Endodermal cell (in vitro differentiated cells): ENCODE data around the gene ERFL. TPM values are rescaled to one million over a fixed set of nuclear protein-coding genes. Genes with fewer than 3 reads are reported as not detected.

Experiments
- DNase-seq: peaks from one replicate; pipeline ENCODE4 v3.0.0-alpha.2; 2017
- H3K27ac ChIP-seq: 2 replicates; pipeline ENCODE4 v1.5.1; 2013; ENCODE audit warnings: mild to moderate bottlenecking, low read depth, low read length, moderate library complexity
- H3K27me3 ChIP-seq: 2 replicates; pipeline ENCODE4 v1.6.1; 2013; ENCODE audit warnings: mild to moderate bottlenecking, low read length, moderate library complexity; ENCODE audit not compliant: insufficient read depth, control insufficient read depth, poor library complexity, severe bottlenecking
- H3K36me3 ChIP-seq: 2 replicates; pipeline ENCODE4 v1.7.0; 2013; ENCODE audit warnings: mild to moderate bottlenecking, low read length, moderate library complexity; ENCODE audit not compliant: control insufficient read depth, insufficient read depth
- H3K4me1 ChIP-seq: one replicate; pipeline ENCODE4 v1.7.0; 2013; ENCODE audit warnings: low read length; ENCODE audit not compliant: control insufficient read depth, insufficient read depth
- H3K4me3 ChIP-seq: 2 replicates; pipeline ENCODE4 v1.5.1; 2013; ENCODE audit warnings: mild to moderate bottlenecking, low read length, moderate library complexity
- H3K9ac ChIP-seq: 2 replicates; pipeline ENCODE4 v1.6.1; 2013; ENCODE audit warnings: mild to moderate bottlenecking, low read length, moderate library complexity; ENCODE audit not compliant: poor library complexity, severe bottlenecking; ENCODE audit errors: extremely low read depth
- H3K9me3 ChIP-seq: 2 replicates; pipeline ENCODE4 v1.6.1; 2013; ENCODE audit warnings: mild to moderate bottlenecking, low read length, moderate library complexity; ENCODE audit not compliant: control insufficient read depth
- H3K27ac Mint-ChIP-seq: 2 replicates; pipeline ENCODE4 v1.8.0; 2020; ENCODE audit warnings: mixed read lengths
- H3K27me3 Mint-ChIP-seq: 2 replicates; pipeline ENCODE4 v1.8.0; 2021; ENCODE audit warnings: mild to moderate bottlenecking, mixed read lengths; ENCODE audit not compliant: insufficient read depth
- H3K36me3 Mint-ChIP-seq: 2 replicates; pipeline ENCODE4 v1.8.0; 2020; ENCODE audit warnings: low read depth, mixed read lengths
- H3K4me1 Mint-ChIP-seq: 2 replicates; pipeline ENCODE4 v1.8.0; 2020; ENCODE audit warnings: mixed read lengths
- H3K4me3 Mint-ChIP-seq: 2 replicates; pipeline ENCODE4 v1.8.0; 2020; ENCODE audit warnings: mild to moderate bottlenecking, moderate library complexity, mixed read lengths
- H3K9me3 Mint-ChIP-seq: 2 replicates; pipeline ENCODE4 v1.8.0; 2020; ENCODE audit warnings: mild to moderate bottlenecking, mixed read lengths
- CTCF ChIP-seq: fragments of 200-600 bp; sonication (generic); conservative IDR thresholded peaks from 2 replicates; pipeline ENCODE4 v1.5.0; 2021; ENCODE audit warnings: antibody characterized with exemption, mild to moderate bottlenecking
- WGBS, 2 experiments: methylation state at CpG; one replicate each; pipeline versions ENCODE4 v1.1.5 to v1.1.7; 2013; ENCODE audit warnings: missing lambda C conversion rate in 2 of 2, mixed read lengths in 1 of 2; ENCODE audit not compliant: insufficient coverage in 1 of 2, insufficient read length in 1 of 2; 5-methylcytosine and 5-hydroxymethylcytosine counted together
- total RNA-seq, 2 donors: library from RNA; stranded (reverse); fragmentation: NEBNext Ultra II Directional in 1 of 2; extraction: Animal tissue kit (Norgen Biotek cat#: 25700) in 1 of 2; gene quantifications; 2 replicates in 1 of 2; 3 replicates in 1 of 2; pipeline ENCODE4 v1.2.1, GENCODE V29; 2021

The ERFL gene
- total RNA-seq, 2 donors from 2014 or later: 0.13 to 0.53 TPM

GRCh38 chr19:41936961-41937360 is 8.7 kb upstream of the ERFL start:
- no peaks in the 10 kb centered on the region for H3K4me1 ChIP-seq

GRCh38 chr19:41936416-41936850 is 8.2 kb upstream of the ERFL start:
- Mint-ChIP-seq H3K9me3 (no peaks in the 10 kb centered on the region), H3K4me3 (no peak overlapping the region), H3K27ac (no peak overlapping the region), H3K4me1 (no peaks in the 10 kb centered on the region), H3K27me3 (peaks cover 82% of the 10 kb centered on the region), H3K36me3 (no peaks in the 10 kb centered on the region)
- no peak for DNase-seq
- Histone ChIP-seq H3K27me3 (peaks cover 86% of the 10 kb centered on the region), H3K4me1 (no peaks in the 10 kb centered on the region), H3K27ac (no peak overlapping the region), H3K4me3 (no peak overlapping the region), H3K9me3 (no peaks in the 10 kb centered on the region), H3K36me3 (no peaks in the 10 kb centered on the region), H3K9ac (no peak overlapping the region)
- TF ChIP-seq CTCF: no peak
- WGBS, 2 experiments: 84 to 90% methylated on average over 3 to 8 of the region's 8 CpGs

More at GRCh38 chr19:41936961-41937360, 8.7 kb upstream of the ERFL start:
- WGBS, 2 experiments: 78 to 83% methylated on average over 12 to 15 of the region's 15 CpGs
- no peak overlapping the region for H3K27ac Mint-ChIP-seq
- peak; percentile 46 for DNase-seq
- no peak for TF ChIP-seq CTCF
- peaks cover 82% of the 10 kb centered on the region for H3K27me3 Mint-ChIP-seq
- H3K36me3 Mint-ChIP-seq: no peaks in the 10 kb centered on the region
- H3K9me3 Mint-ChIP-seq: no peaks in the 10 kb centered on the region
- H3K4me1 Mint-ChIP-seq: no peaks in the 10 kb centered on the region
- Histone ChIP-seq H3K27ac (no peak overlapping the region), H3K27me3 (peaks cover 85% of the 10 kb centered on the region), H3K36me3 (no peaks in the 10 kb centered on the region), H3K4me3 (no peak overlapping the region), H3K9ac (no peak overlapping the region), H3K9me3 (no peaks in the 10 kb centered on the region)
- H3K4me3 Mint-ChIP-seq: no peak overlapping the region

- Mint-ChIP-seq H3K27me3 (peaks cover 82% of the 10 kb centered on the region), H3K9me3 (peaks cover 3% of the 10 kb centered on the region), H3K4me3 (no peak overlapping the region), H3K36me3 (no peaks in the 10 kb centered on the region), H3K4me1 (peaks cover 4% of the 10 kb centered on the region), H3K27ac (no peak overlapping the region)
- H3K27ac ChIP-seq: no peak overlapping the region
- H3K9me3 ChIP-seq: no peaks in the 10 kb centered on the region
- TF ChIP-seq CTCF: no peak
- no peaks in the 10 kb centered on the region for H3K36me3 ChIP-seq
- no peak overlapping the region for H3K9ac ChIP-seq
- H3K4me3 ChIP-seq: no peak overlapping the region
- DNase-seq: no peak
- H3K27me3 ChIP-seq: peaks cover 86% of the 10 kb centered on the region
- WGBS, 2 experiments: 55 to 70% methylated on average over 15 to 26 of the region's 26 CpGs
- H3K4me1 ChIP-seq: no peaks in the 10 kb centered on the region
Measured at GRCh38 chr19:41935760-41936415, 7.6 kb upstream of the ERFL start.
